HepG2 (cell line): ENCODE data around the gene HAO2. TPM values are rescaled to one million over a fixed set of nuclear protein-coding genes. Genes with fewer than 3 reads are reported as not detected.

Source experiments
- ATAC-seq: fragments of 200-7000 bp; cut with Tn5 transposase; 3 replicates; pipeline ENCODE4 v1.9.1; 2020; ENCODE audit warnings: mild to moderate bottlenecking, moderate library complexity
- BruUV-seq: library from RNA; stranded (reverse); fragments of 400-500 nt; replicated peaks from 2 replicates; lab custom pipeline; 2021; lab: Mats Ljungman, UMichigan
- CTCF ChIA-PET: fragments of 300-600 bp; formaldehyde crosslinking; extraction: SDS; loops from one replicate; lab custom pipeline; 2021; ENCODE audit warnings: low total read pairs, inconsistent platforms, low intra/inter-chr PET ratio; lab: Yijun Ruan, JAX
- POLR2A ChIA-PET: fragments of 350-600 bp; sonication (Branson Sonifier 250); formaldehyde crosslinking; loops from one replicate; lab custom pipeline; 2020; ENCODE audit warnings: antibody characterized with exemption, inconsistent platforms; lab: Yijun Ruan, JAX
- DNase-seq: peaks from one replicate; pipeline ENCODE4 v3.0.0-alpha.2; 2015; ENCODE audit warnings: low spot score
- FAIRE-seq: peaks from 3 replicates; lab custom pipeline; 2011; peaks lifted over from hg19 to GRCh38; lab: Jason Lieb, UNC
- H2AFZ ChIP-seq: one replicate; pipeline ENCODE4 v1.6.1; 2011; ENCODE audit warnings: low read length, inconsistent platforms
- H3K27ac ChIP-seq: fragments of 300-600 bp; 3 replicates; pipeline ENCODE4 v1.8.0; 2011; ENCODE audit warnings: mixed run types, mild to moderate bottlenecking, mixed read lengths, low read length, inconsistent platforms; ENCODE audit not compliant: insufficient read depth; ENCODE audit errors: extremely low read length
- H3K27me3 ChIP-seq, 2 experiments: fragments of 200-600 bp in 1 of 2; 2 replicates in 1 of 2; 3 replicates in 1 of 2; pipeline versions ENCODE4 v1.6.0 to v1.8.0; 2011; ENCODE audit warnings: low read length in 2 of 2, mild to moderate bottlenecking in 2 of 2, moderate library complexity in 2 of 2, inconsistent platforms in 1 of 2; ENCODE audit not compliant: insufficient read depth in 2 of 2, control insufficient read depth in 1 of 2
- H3K36me3 ChIP-seq, 2 experiments: fragments of 200-600 bp in 1 of 2; replicated peaks in 1 of 2; 2 replicates in 1 of 2; 3 replicates in 1 of 2; pipeline versions ENCODE4 v1.5.1 to v1.8.0; 2011; ENCODE audit warnings: low read length in 2 of 2, inconsistent platforms in 1 of 2; ENCODE audit not compliant: insufficient read depth in 2 of 2, control insufficient read depth in 1 of 2
- H3K4me1 ChIP-seq: 2 replicates; pipeline ENCODE4 v1.5.1; 2012; ENCODE audit warnings: low read length, inconsistent platforms; ENCODE audit not compliant: insufficient read depth
- H3K4me2 ChIP-seq: 2 replicates; pipeline ENCODE4 v1.6.0; 2011; ENCODE audit warnings: low read depth, low read length, inconsistent platforms
- H3K4me3 ChIP-seq, 3 experiments: fragments of 200-600 bp in 1 of 3; sonication (generic), shearing (Covaris generic) in 1 of 3; replicated peaks in 1 of 3; 2 replicates each; pipeline ENCODE4 v1.5.1; 2011 to 2016; ENCODE audit warnings: low read length in 3 of 3, inconsistent platforms in 2 of 3, low read depth in 2 of 3, mild to moderate bottlenecking in 2 of 3, control low read depth in 1 of 3, mixed read lengths in 1 of 3; ENCODE audit not compliant: insufficient read depth in 1 of 3
- H3K79me2 ChIP-seq: one replicate; pipeline ENCODE4 v1.6.1; 2011; ENCODE audit warnings: low read length, inconsistent platforms; ENCODE audit not compliant: insufficient read depth
- H3K9ac ChIP-seq: 2 replicates; pipeline ENCODE4 v1.6.0; 2011; ENCODE audit warnings: mild to moderate bottlenecking, low read depth, low read length, inconsistent platforms; ENCODE audit not compliant: insufficient read depth
- H3K9me3 ChIP-seq: 2 replicates; pipeline ENCODE4 v1.5.1; 2012; ENCODE audit warnings: mild to moderate bottlenecking, low read length
- H4K20me1 ChIP-seq: 2 replicates; pipeline ENCODE4 v1.6.0; 2011; ENCODE audit warnings: inconsistent platforms, mild to moderate bottlenecking, low read length, moderate library complexity; ENCODE audit not compliant: insufficient read depth
- AHR ChIP-seq: IDR thresholded peaks from 2 replicates; pipeline ENCODE4 v1.6.1; 2018; ENCODE audit warnings: missing genetic modification reagents, missing compliant biosample characterization
- E2F2 ChIP-seq: sonication (generic); formaldehyde crosslinking; IDR thresholded peaks from 2 replicates; pipeline ENCODE4 v1.4.0; 2020; ENCODE audit warnings: missing genetic modification reagents, borderline replicate concordance
- FOXO4 ChIP-seq: sonication (generic); formaldehyde crosslinking; conservative IDR thresholded peaks from 2 replicates; pipeline ENCODE4 v1.8.1; 2023; ENCODE audit warnings: missing genetic modification reagents
- HINFP ChIP-seq: sonication (generic); formaldehyde crosslinking; IDR thresholded peaks from 2 replicates; pipeline ENCODE4 v1.4.0; 2020; ENCODE audit warnings: low read depth, mild to moderate bottlenecking, missing genetic modification reagents
- HNF4A ChIP-seq: sonication (generic); formaldehyde crosslinking; IDR thresholded peaks from 2 replicates; pipeline ENCODE4 v1.4.0; 2020; ENCODE audit warnings: missing genetic modification reagents
- NCOA2 ChIP-seq: sonication (generic); formaldehyde crosslinking; IDR thresholded peaks from 2 replicates; pipeline ENCODE4 v1.8.0; 2022; ENCODE audit warnings: inconsistent platforms
- PHF8 ChIP-seq: sonication (generic); formaldehyde crosslinking; IDR thresholded peaks from 2 replicates; pipeline ENCODE4 v1.5.0; 2020; ENCODE audit warnings: missing genetic modification reagents
- TSC22D2 ChIP-seq: sonication (generic); formaldehyde crosslinking; IDR thresholded peaks from 2 replicates; pipeline ENCODE4 v1.5.1; 2020; ENCODE audit warnings: missing genetic modification reagents, mild to moderate bottlenecking, borderline replicate concordance
- U2AF2 ChIP-seq: fragments of 200-400 bp; formaldehyde crosslinking; IDR thresholded peaks from 2 replicates; pipeline ENCODE4 v1.6.1; 2017; ENCODE audit warnings: low read depth, mild to moderate bottlenecking, low read length
- ZNF3 ChIP-seq: IDR thresholded peaks from 2 replicates; pipeline ENCODE4 v1.7.0; 2017; ENCODE audit warnings: inconsistent platforms
- ZNF441 ChIP-seq: sonication (generic); formaldehyde crosslinking; IDR thresholded peaks from 2 replicates; pipeline ENCODE4 v1.7.0; 2021; ENCODE audit warnings: missing genetic modification reagents, borderline replicate concordance
- ZNF460 ChIP-seq: sonication (generic); formaldehyde crosslinking; IDR thresholded peaks from 2 replicates; pipeline ENCODE4 v1.5.1; 2020; ENCODE audit warnings: missing genetic modification reagents, mild to moderate bottlenecking, borderline replicate concordance
- ZNF605 ChIP-seq: sonication (generic); formaldehyde crosslinking; IDR thresholded peaks from 2 replicates; pipeline ENCODE4 v1.8.0; 2022; ENCODE audit warnings: mild to moderate bottlenecking, missing genetic modification reagents
- ZNF792 ChIP-seq: IDR thresholded peaks from 2 replicates; pipeline ENCODE4 v1.6.1; 2016
- ZSCAN12 ChIP-seq: sonication (generic); formaldehyde crosslinking; IDR thresholded peaks from 2 replicates; pipeline ENCODE4 v1.9.0; 2021; ENCODE audit warnings: mild to moderate bottlenecking, missing genetic modification reagents
- WGBS: methylation state at CpG from one replicate; pipeline ENCODE4 v1.1.6; 2017; ENCODE audit warnings: low lambda C conversion rate; 5-methylcytosine and 5-hydroxymethylcytosine counted together
- in situ Hi-C: cut with HindIII; loops from 2 replicates; pipeline ENCODE4 v1.10.0; 2017; ENCODE audit warnings: low pct_unique_long_range_greater_than_20kb; ENCODE audit not compliant: extremely low pct_ligation_motif_present
- intact Hi-C: fragments of 100-400 bp; cut with micrococcal nuclease; formaldehyde crosslinking; loops from one replicate; pipeline ENCODE4 v1.10.0; 2022; ENCODE audit not compliant: unreplicated experiment
- polyA plus RNA-seq, 8 experiments: library from polyadenylated mRNA; depleted of rRNA in 3 of 8; stranded (reverse) in 7 of 8; unstranded in 1 of 8; fragments of >200 nt; fragmentation: Illumina TruSeq in 4 of 8; extraction: Trizol in 4 of 8; gene quantifications; 2 replicates each; pipeline versions ENCODE4 v1.2.1 to v1.2.3, GENCODE V29; 2011 to 2016; ENCODE audit warnings: low read depth in 4 of 8, missing spikeins in 1 of 8, mixed read lengths in 1 of 8; ENCODE audit not compliant: insufficient read depth in 1 of 8
- total RNA-seq, 5 experiments: library from RNA; depleted of rRNA; stranded (reverse); fragments of >200 nt; fragmentation: Illumina TruSeq; extraction: Trizol; gene quantifications; 2 replicates each; pipeline ENCODE4 v1.2.3, GENCODE V29; 2016; ENCODE audit warnings: low read depth in 1 of 5

HAO2 gene
- total and polyA plus RNA-seq, 2 of the 13 experiments (the other 11 are each of a cell fraction or from before 2014, with no cell fraction given) = 0.05 to 0.09 TPM

- Histone ChIP-seq H4K20me1 (no peaks in the 10 kb centered on the region), H3K9me3 (no peaks in the 10 kb centered on the region), H3K36me3 (no peaks in the 10 kb centered on the region), H3K4me1 (peaks cover 22% of the 10 kb centered on the region), H3K9ac (no peak overlapping the region), H2AFZ (no peak overlapping the region), H3K27me3 (no peaks in the 10 kb centered on the region), H3K27ac (no peak overlapping the region), H3K4me2 (no peak overlapping the region), H3K79me2 (no peaks in the 10 kb centered on the region), H3K4me3 (no peak overlapping the region)
- no TSS peak for BruUV-seq
- FAIRE-seq = no peak
- ChIA-PET CTCF (no interaction called here), POLR2A (no interaction called here)
- ATAC-seq = no peak
- in situ Hi-C loops (no loop called here), intact Hi-C loops (no loop called here)
- no peak for DNase-seq
- TF ChIP-seq HNF4A = no peak
- no peak for TF ChIP-seq AHR (CRISPR knock-in tag)
- TF ChIP-seq NCOA2 = no peak
- TF ChIP-seq PHF8 = no peak
- TF ChIP-seq TSC22D2 = no peak
- no peak for TF ChIP-seq U2AF2
- TF ChIP-seq HINFP (CRISPR knock-in tag) = no peak
- WGBS = 2% methylated on average over 2 of the region's 2 CpGs
These were observed 11.7 kb downstream of the HAO2 start for GRCh38 chr1:119380304-119380703.

- no peaks in the 10 kb centered on the region for H3K36me3 ChIP-seq
- no peaks in the 10 kb centered on the region for H3K27me3 ChIP-seq
- intact Hi-C loops (no loop called here), in situ Hi-C loops (no loop called here)
- no peaks in the 10 kb centered on the region for H4K20me1 ChIP-seq
- no peak overlapping the region for H2AFZ ChIP-seq
- no peak overlapping the region for H3K27ac ChIP-seq
- BruUV-seq = no TSS peak
- no peaks in the 10 kb centered on the region for H3K9me3 ChIP-seq
- FAIRE-seq = no peak
- POLR2A ChIA-PET = no interaction called here
- ATAC-seq = no peak
- no peaks in the 10 kb centered on the region for H3K79me2 ChIP-seq
- WGBS = 73% methylated on average over 5 of the region's 5 CpGs
- CTCF ChIA-PET = no interaction called here
- DNase-seq = no peak
- H3K4me2 ChIP-seq = no peak overlapping the region
- peaks cover 22% of the 10 kb centered on the region for H3K4me1 ChIP-seq
- H3K4me3 ChIP-seq = no peak overlapping the region
- H3K9ac ChIP-seq = no peak overlapping the region
- no peak for TF ChIP-seq ZNF605 (CRISPR knock-in tag)
- TF ChIP-seq E2F2 (CRISPR knock-in tag) = no peak
- no peak for TF ChIP-seq ZNF792 (CRISPR knock-in tag)
- no peak for TF ChIP-seq ZNF460 (CRISPR knock-in tag)
- no peak for TF ChIP-seq ZSCAN12 (CRISPR knock-in tag)
- no peak for TF ChIP-seq ZNF3 (CRISPR knock-in tag)
- TF ChIP-seq ZNF441 (CRISPR knock-in tag) = no peak
- no peak for TF ChIP-seq FOXO4 (CRISPR knock-in tag)
These were observed 12.5 kb downstream of the HAO2 start for GRCh38 chr1:119380983-119381662.
